Activated CD8-positive, alpha-beta memory T cell treated with anti-CD3 and anti-CD28 coated beads, Interleukin-2, amount 10 ng/mL, durations not matched to agents 7 days and 5 days (primary cell): ENCODE data around the gene RRAS2. TPM values are rescaled to one million over a fixed set of nuclear protein-coding genes. Genes with fewer than 3 reads are reported as not detected.
"Not testable (repeated sequence)": the region's sequence is repeated elsewhere in the genome, so short reads cannot be mapped to it uniquely, and the experiment has no call there.

Source experiments
- ATAC-seq: fragments of 150-1000 bp; cut with Tn5 transposase; one replicate; pipeline ENCODE4 v1.10.0; 2021; ENCODE audit warnings: moderate library complexity
- CTCF ChIA-PET: fragments of 350-600 bp; sonication (Branson Sonifier 250); formaldehyde crosslinking; loops from one replicate; lab custom pipeline; 2021; ENCODE audit warnings: antibody characterized with exemption; lab: Charles Lee
- DNase-seq: peaks from one replicate; pipeline ENCODE4 v3.0.0-alpha.2; 2020
- H3K27ac Mint-ChIP-seq: one replicate; pipeline ENCODE4 v1.8.0; 2021; ENCODE audit warnings: mild to moderate bottlenecking, mixed read lengths
- H3K27me3 Mint-ChIP-seq: one replicate; pipeline ENCODE4 v1.8.0; 2021; ENCODE audit warnings: mixed read lengths
- H3K36me3 Mint-ChIP-seq: one replicate; pipeline ENCODE4 v1.8.0; 2021; ENCODE audit warnings: mild to moderate bottlenecking, mixed read lengths
- H3K4me1 Mint-ChIP-seq: one replicate; pipeline ENCODE4 v1.8.0; 2021; ENCODE audit warnings: mixed read lengths
- H3K4me3 Mint-ChIP-seq: one replicate; pipeline ENCODE4 v1.8.0; 2021; ENCODE audit warnings: mild to moderate bottlenecking, moderate library complexity, mixed read lengths
- H3K9me3 Mint-ChIP-seq: one replicate; pipeline ENCODE4 v1.8.0; 2022; ENCODE audit warnings: low read depth, mixed read lengths
- total RNA-seq, 2 experiments: library from RNA; stranded (reverse); gene quantifications; one replicate each; pipeline ENCODE4 v1.2.3, GENCODE V29; 2021

RRAS2 gene
- total RNA-seq, 2 experiments from 2014 or later, result 74.8 to 76.1 TPM

- Mint-ChIP-seq H3K36me3 (peaks cover 70% of the 10 kb centered on the region), H3K4me3 (no peak overlapping the region), H3K9me3 (peaks cover 19% of the 10 kb centered on the region), H3K4me1 (peaks cover 46% of the 10 kb centered on the region), H3K27me3 (no peaks in the 10 kb centered on the region), H3K27ac (no peak overlapping the region)
- ATAC-seq, result no peak
- no peak for DNase-seq
- CTCF ChIA-PET, result interaction anchor here (0.6 kb wide), 1 partner anchor 90 kb away, joined by 3 read pairs; no protein-coding TSS in a partner anchor
Observed at GRCh38 chr11:14345668-14346067, 13.3 kb downstream of the RRAS2 start.

- CTCF ChIA-PET, result interaction anchor here (0.7 kb wide), 1 partner anchor 53 kb away, joined by 4 read pairs; no protein-coding TSS in a partner anchor
- H3K27me3 Mint-ChIP-seq, H3K27ac Mint-ChIP-seq, DNase-seq, ATAC-seq, H3K4me3 Mint-ChIP-seq: not testable (repeated sequence)
- H3K9me3 Mint-ChIP-seq, result peaks cover 18% of the 10 kb centered on the region
- H3K36me3 Mint-ChIP-seq, result peaks cover 69% of the 10 kb centered on the region
- H3K4me1 Mint-ChIP-seq, result peaks cover 43% of the 10 kb centered on the region
Observed at GRCh38 chr11:14345016-14345415, 14.0 kb downstream of the RRAS2 start.

GRCh38 chr11:14342906-14343305 is 16.1 kb downstream of the RRAS2 start:
- Mint-ChIP-seq H3K27ac (no peak overlapping the region), H3K9me3 (peaks cover 18% of the 10 kb centered on the region), H3K4me3 (no peak overlapping the region), H3K27me3 (no peaks in the 10 kb centered on the region), H3K4me1 (peaks cover 41% of the 10 kb centered on the region), H3K36me3 (peaks cover 59% of the 10 kb centered on the region)
- DNase-seq, result no peak
- no peak for ATAC-seq
- CTCF ChIA-PET, result interaction anchor here (0.8 to 1.6 kb wide), 5 partner anchors 11 to 76 kb away, joined by 3 to 4 read pairs (median 4); no protein-coding TSS in a partner anchor

GRCh38 chr11:14341968-14342367 is 17.0 kb downstream of the RRAS2 start:
- H3K9me3 Mint-ChIP-seq, result peaks cover 21% of the 10 kb centered on the region
- CTCF ChIA-PET, result interaction anchor here (0.7 to 1.6 kb wide), 5 partner anchors 10 to 34 kb away, joined by 3 to 4 read pairs (median 3); no protein-coding TSS in a partner anchor
- H3K4me3 Mint-ChIP-seq, result peak overlapping the region; percentile 29
- no peak for ATAC-seq
- DNase-seq, result no peak
- H3K4me1 Mint-ChIP-seq, result peaks cover 45% of the 10 kb centered on the region
- peak overlapping the region; percentile 13 for H3K27ac Mint-ChIP-seq
- peaks cover 56% of the 10 kb centered on the region for H3K36me3 Mint-ChIP-seq
- no peaks in the 10 kb centered on the region for H3K27me3 Mint-ChIP-seq

GRCh38 chr11:14340721-14341120 is 18.3 kb downstream of the RRAS2 start:
- Mint-ChIP-seq H3K27ac (peak overlapping the region; percentile 53), H3K36me3 (peaks cover 62% of the 10 kb centered on the region), H3K9me3 (peaks cover 27% of the 10 kb centered on the region), H3K27me3 (no peaks in the 10 kb centered on the region), H3K4me3 (no peak overlapping the region), H3K4me1 (peaks cover 55% of the 10 kb centered on the region)
- DNase-seq (no peak), ATAC-seq (no peak)
- CTCF ChIA-PET, result no interaction called here

GRCh38 chr11:14339356-14339755 is 19.6 kb downstream of the RRAS2 start:
- CTCF ChIA-PET, result interaction anchor here (0.6 to 1.5 kb wide), 3 partner anchors 34 to 73 kb away, joined by 3 to 4 read pairs (median 3); no protein-coding TSS in a partner anchor
- H3K27me3 Mint-ChIP-seq, result no peaks in the 10 kb centered on the region
- no peak for ATAC-seq

GRCh38 chr11:14336507-14337503 is 22.2 kb downstream of the RRAS2 start:
- Mint-ChIP-seq H3K4me3 (peak overlapping the region; percentile 0), H3K9me3 (peaks cover 20% of the 10 kb centered on the region), H3K36me3 (peaks cover 56% of the 10 kb centered on the region), H3K27me3 (no peaks in the 10 kb centered on the region), H3K27ac (peak overlapping the region; percentile 63), H3K4me1 (peaks cover 47% of the 10 kb centered on the region)
- peak; percentile 95 for ATAC-seq
- peak; percentile 47 for DNase-seq
- CTCF ChIA-PET, result interaction anchor here (1.1 to 1.6 kb wide), 4 partner anchors 9 to 81 kb away, joined by 3 to 4 read pairs (median 3); no protein-coding TSS in a partner anchor

More at GRCh38 chr11:14339356-14339755, 19.6 kb downstream of the RRAS2 start:
- H3K4me1 Mint-ChIP-seq, result peaks cover 56% of the 10 kb centered on the region
- H3K27ac Mint-ChIP-seq, result no peak overlapping the region
- no peak for DNase-seq
- H3K36me3 Mint-ChIP-seq, result peaks cover 63% of the 10 kb centered on the region
- no peak overlapping the region for H3K4me3 Mint-ChIP-seq
- H3K9me3 Mint-ChIP-seq, result peaks cover 21% of the 10 kb centered on the region

GRCh38 chr11:14335712-14336111 is 23.3 kb downstream of the RRAS2 start:
- no peak overlapping the region for H3K4me3 Mint-ChIP-seq
- no peak for ATAC-seq
- CTCF ChIA-PET, result interaction anchor here (1.1 to 1.6 kb wide), 4 partner anchors 7 to 82 kb away, joined by 3 read pairs; no protein-coding TSS in a partner anchor
- peaks cover 19% of the 10 kb centered on the region for H3K9me3 Mint-ChIP-seq
- H3K27ac Mint-ChIP-seq, result peak overlapping the region; percentile 10
- no peaks in the 10 kb centered on the region for H3K27me3 Mint-ChIP-seq
- peaks cover 55% of the 10 kb centered on the region for H3K36me3 Mint-ChIP-seq
- DNase-seq, result no peak
- peaks cover 46% of the 10 kb centered on the region for H3K4me1 Mint-ChIP-seq

- Mint-ChIP-seq H3K9me3 (peaks cover 16% of the 10 kb centered on the region), H3K4me1 (peaks cover 45% of the 10 kb centered on the region), H3K27ac (no peak overlapping the region), H3K4me3 (no peak overlapping the region), H3K36me3 (peaks cover 51% of the 10 kb centered on the region), H3K27me3 (no peaks in the 10 kb centered on the region)
- DNase-seq (no peak), ATAC-seq (no peak)
- CTCF ChIA-PET, result interaction anchor here (1.3 to 1.4 kb wide), 2 partner anchors 15 to 31 kb away, joined by 3 read pairs; no protein-coding TSS in a partner anchor
Observed at GRCh38 chr11:14334893-14335292, 24.1 kb downstream of the RRAS2 start.

- H3K27me3 Mint-ChIP-seq, result no peaks in the 10 kb centered on the region
- peaks cover 48% of the 10 kb centered on the region for H3K36me3 Mint-ChIP-seq
- ATAC-seq, result no peak
- DNase-seq, result no peak
- H3K4me3 Mint-ChIP-seq, result no peak overlapping the region
- no peak overlapping the region for H3K27ac Mint-ChIP-seq
- peaks cover 16% of the 10 kb centered on the region for H3K9me3 Mint-ChIP-seq
- peaks cover 45% of the 10 kb centered on the region for H3K4me1 Mint-ChIP-seq
- CTCF ChIA-PET, result interaction anchor here (1.1 to 1.4 kb wide), 4 partner anchors 14 to 121 kb away, joined by 3 read pairs; no protein-coding TSS in a partner anchor
Observed at GRCh38 chr11:14334192-14334591, 24.8 kb downstream of the RRAS2 start.

GRCh38 chr11:14331476-14332136 is 27.4 kb downstream of the RRAS2 start:
- Mint-ChIP-seq H3K9me3 (peaks cover 10% of the 10 kb centered on the region), H3K4me3 (no peak overlapping the region), H3K27ac (no peak overlapping the region), H3K36me3 (peaks cover 38% of the 10 kb centered on the region), H3K27me3 (no peaks in the 10 kb centered on the region), H3K4me1 (peaks cover 47% of the 10 kb centered on the region)
- no peak for ATAC-seq
- CTCF ChIA-PET, result interaction anchor here (0.7 kb wide), 4 partner anchors 11 to 1665 kb away, joined by 3 to 4 read pairs (median 4); no protein-coding TSS in a partner anchor
- DNase-seq, result no peak

- H3K9me3 Mint-ChIP-seq, result peaks cover 3% of the 10 kb centered on the region
- H3K27ac Mint-ChIP-seq, result peak overlapping the region; percentile 24
- H3K4me1 Mint-ChIP-seq, result peaks cover 45% of the 10 kb centered on the region
- no peak for DNase-seq
- H3K4me3 Mint-ChIP-seq, result no peak overlapping the region
- no peaks in the 10 kb centered on the region for H3K27me3 Mint-ChIP-seq
- CTCF ChIA-PET, result interaction anchor here (0.7 to 1.4 kb wide), 2 partner anchors 32 to 87 kb away, joined by 3 to 6 read pairs; no protein-coding TSS in a partner anchor
- H3K36me3 Mint-ChIP-seq, result peaks cover 31% of the 10 kb centered on the region
- no peak for ATAC-seq
Observed at GRCh38 chr11:14330881-14331280, 28.1 kb downstream of the RRAS2 start.
